ENCODE results near the gene PKLR.

- TF ChIP-seq CTCF (IDR thresholded peaks at IDR 0.05 in 2 of 3, conservative IDR thresholded peaks at IDR 0.05 in 1 of 3; ENCODE audit: borderline replicate concordance in 1 of 3, insufficient read depth in 1 of 3, low read depth in 2 of 3, low read length in 2 of 3) (no peak), EZH2 (IDR thresholded peaks at IDR 0.05) (no peak), POLR2A (IDR thresholded peaks at IDR 0.05; ENCODE audit: borderline replicate concordance, extremely low read depth, insufficient read depth, insufficient read length) (peak; percentile 40), REST (IDR thresholded peaks at IDR 0.05; ENCODE audit: low read depth) (no peak), ELF1 (IDR thresholded peaks at IDR 0.05; ENCODE audit: borderline replicate concordance, low read depth) (no peak; the same call in 1 of the 2 replicates), SIN3A (IDR thresholded peaks at IDR 0.05; ENCODE audit: low read depth) (peak; percentile 60), EZH2phosphoT487 (IDR thresholded peaks at IDR 0.05; ENCODE audit: borderline replicate concordance) (no peak), POLR2AphosphoS5 (IDR thresholded peaks at IDR 0.05; ENCODE audit: low read depth, low read length) (peak; percentile 94), JUND (IDR thresholded peaks at IDR 0.05) (no peak; the same call in 1 of the 2 replicates)
Measured at GRCh38 chr1:155261852-155262673, 39.2 kb downstream of the PKLR start, which contains the start of gene SCAMP3.
